NB4 (cell line): ENCODE data around the gene SMIM21.

Source experiments
- DNase-seq: peaks from one replicate; pipeline ENCODE4 v3.0.0; 2010; ENCODE audit warnings: low read depth
- H3K4me3 ChIP-seq: one replicate; pipeline ENCODE4 v1.5.1; 2011; ENCODE audit warnings: mild to moderate bottlenecking, low read depth, low read length, moderate library complexity
- CTCF ChIP-seq: IDR thresholded peaks from one replicate; pipeline ENCODE4 v1.5.1; 2012; ENCODE audit warnings: low read depth, low read length
- MAX ChIP-seq: IDR thresholded peaks from 2 replicates; pipeline ENCODE4 v1.6.1; 2011; ENCODE audit warnings: low read depth, low read length
- MYC ChIP-seq: IDR thresholded peaks from 2 replicates; pipeline ENCODE4 v1.6.1; 2011; ENCODE audit warnings: low read depth, low read length
- POLR2A ChIP-seq: IDR thresholded peaks from 2 replicates; pipeline ENCODE4 v1.6.1; 2011; ENCODE audit warnings: mild to moderate bottlenecking; ENCODE audit not compliant: insufficient read length; ENCODE audit errors: extremely low read depth

The SMIM21 gene

GRCh38 chr18:75422341-75422910, 5.1 kb downstream of the SMIM21 start:
- H3K4me3 ChIP-seq, result no peak overlapping the region
- TF ChIP-seq MAX (no peak), POLR2A (no peak), MYC (no peak), CTCF (no peak)
- DNase-seq, result peak; percentile 16

GRCh38 chr18:75421656-75422055, 5.8 kb downstream of the SMIM21 start:
- no peak overlapping the region for H3K4me3 ChIP-seq
- peak; percentile 5 for DNase-seq
- TF ChIP-seq MAX (no peak), POLR2A (no peak), MYC (no peak), CTCF (no peak)

- TF ChIP-seq CTCF, result no peak
- no peak for TF ChIP-seq MYC
- no peak for TF ChIP-seq POLR2A
- TF ChIP-seq MAX, result no peak
- H3K4me3 ChIP-seq, result no peak overlapping the region
- DNase-seq, result no peak
Observed at GRCh38 chr18:75418293-75419005, 9.1 kb downstream of the SMIM21 start.

- no peak overlapping the region for H3K4me3 ChIP-seq
- no peak for DNase-seq
- TF ChIP-seq MAX (no peak), CTCF (no peak), MYC (no peak), POLR2A (no peak)
Observed at GRCh38 chr18:75410611-75411010, 16.9 kb downstream of the SMIM21 start.

- TF ChIP-seq MYC, result no peak
- no peak for TF ChIP-seq MAX
- no peak for TF ChIP-seq POLR2A
- TF ChIP-seq CTCF, result no peak
- no peak for DNase-seq
- no peak overlapping the region for H3K4me3 ChIP-seq
Observed at GRCh38 chr18:75409806-75410205, 17.7 kb downstream of the SMIM21 start.
